ENCODE results near the gene SKI. TPM values are rescaled to one million over a fixed set of nuclear protein-coding genes. Genes with fewer than 3 reads are reported as not detected.
"Not testable (repeated sequence)": the region's sequence is repeated elsewhere in the genome, so short reads cannot be mapped to it uniquely, and the experiment has no call there.

SKI gene
- total RNA-seq, 3 donors from 2014 or later: 26.8 to 86.6 (median 29.0) TPM

GRCh38 chr1:2322581-2323211 lies 94.6 kb downstream of the SKI start:
- no peaks in the 10 kb centered on the region for H3K9me3 ChIP-seq
- no peaks in the 10 kb centered on the region for H3K36me3 ChIP-seq (ENCODE audit: low read depth)
- peak; percentile 38 for ATAC-seq
- no peak for TF ChIP-seq CTCF (IDR thresholded peaks at IDR 0.05)
- no peaks in the 10 kb centered on the region for H3K4me1 ChIP-seq (ENCODE audit: low read depth)
- H3K4me3 ChIP-seq: no peak overlapping the region
- DNase-seq: no peak
- intact Hi-C loops (cut with DNase I, micrococcal nuclease): no loop called here

GRCh38 chr1:2323451-2323974 lies 95.4 kb downstream of the SKI start:
- no peaks in the 10 kb centered on the region for H3K4me1 ChIP-seq (ENCODE audit: low read depth)

GRCh38 chr1:2324553-2325366 lies 96.6 kb downstream of the SKI start:
- ATAC-seq (no peak), DNase-seq (no peak)
- Histone ChIP-seq H3K36me3 (ENCODE audit: low read depth) (no peaks in the 10 kb centered on the region), H3K9me3 (no peaks in the 10 kb centered on the region), H3K4me3 (no peak overlapping the region), H3K4me1 (ENCODE audit: low read depth) (no peaks in the 10 kb centered on the region)
- no peak for TF ChIP-seq CTCF (IDR thresholded peaks at IDR 0.05)
- intact Hi-C loops (cut with DNase I, micrococcal nuclease): no loop called here

More at GRCh38 chr1:2323451-2323974, 95.4 kb downstream of the SKI start:
- no peak for TF ChIP-seq CTCF (IDR thresholded peaks at IDR 0.05)
- DNase-seq (no peak), ATAC-seq (no peak)
- H3K4me3 ChIP-seq: no peak overlapping the region
- no peaks in the 10 kb centered on the region for H3K36me3 ChIP-seq (ENCODE audit: low read depth)
- H3K9me3 ChIP-seq: no peaks in the 10 kb centered on the region
- intact Hi-C loops (cut with DNase I, micrococcal nuclease): no loop called here

GRCh38 chr1:2326524-2326923 lies 98.4 kb downstream of the SKI start:
- DNase-seq: no peak
- Histone ChIP-seq H3K9me3 (no peaks in the 10 kb centered on the region), H3K36me3 (ENCODE audit: low read depth) (no peaks in the 10 kb centered on the region), H3K4me3 (no peak overlapping the region), H3K4me1 (ENCODE audit: low read depth) (no peaks in the 10 kb centered on the region)
- no peak for ATAC-seq
- no peak for TF ChIP-seq CTCF (IDR thresholded peaks at IDR 0.05)
- intact Hi-C loops (cut with DNase I, micrococcal nuclease): no loop called here

- not testable (repeated sequence) for H3K4me3 ChIP-seq, DNase-seq, H3K9me3 ChIP-seq
Observed at GRCh38 chr1:2327162-2327561, 99.0 kb downstream of the SKI start.

GRCh38 chr1:2327841-2328240 lies 99.7 kb downstream of the SKI start:
- intact Hi-C loops (cut with DNase I, micrococcal nuclease): no loop called here
- Histone ChIP-seq H3K9me3 (no peaks in the 10 kb centered on the region), H3K36me3 (ENCODE audit: low read depth) (no peaks in the 10 kb centered on the region), H3K4me1 (ENCODE audit: low read depth) (no peaks in the 10 kb centered on the region), H3K4me3 (no peak overlapping the region)
- ATAC-seq (no peak), DNase-seq (no peak)
- TF ChIP-seq CTCF (IDR thresholded peaks at IDR 0.05): no peak

More at GRCh38 chr1:2327162-2327561, 99.0 kb downstream of the SKI start:
- ATAC-seq; H3K4me1 ChIP-seq (ENCODE audit: low read depth); H3K36me3 ChIP-seq (ENCODE audit: low read depth); intact Hi-C loops (cut with DNase I, micrococcal nuclease): not testable (repeated sequence)

Data from mucosa of descending colon (tissue), 3 donors.